Activated CD4-positive, alpha-beta T cell treated with anti-CD3 and anti-CD28 coated beads, Interleukin-2, amount 50 U/mL, for 48 hours (primary cell): ENCODE results near the gene SGSM2.

Experiments used
- DNase-seq, 2 experiments: peaks; one replicate each; pipeline ENCODE4 v3.0.0-alpha.2; 2020

The SGSM2 gene

DNA sequence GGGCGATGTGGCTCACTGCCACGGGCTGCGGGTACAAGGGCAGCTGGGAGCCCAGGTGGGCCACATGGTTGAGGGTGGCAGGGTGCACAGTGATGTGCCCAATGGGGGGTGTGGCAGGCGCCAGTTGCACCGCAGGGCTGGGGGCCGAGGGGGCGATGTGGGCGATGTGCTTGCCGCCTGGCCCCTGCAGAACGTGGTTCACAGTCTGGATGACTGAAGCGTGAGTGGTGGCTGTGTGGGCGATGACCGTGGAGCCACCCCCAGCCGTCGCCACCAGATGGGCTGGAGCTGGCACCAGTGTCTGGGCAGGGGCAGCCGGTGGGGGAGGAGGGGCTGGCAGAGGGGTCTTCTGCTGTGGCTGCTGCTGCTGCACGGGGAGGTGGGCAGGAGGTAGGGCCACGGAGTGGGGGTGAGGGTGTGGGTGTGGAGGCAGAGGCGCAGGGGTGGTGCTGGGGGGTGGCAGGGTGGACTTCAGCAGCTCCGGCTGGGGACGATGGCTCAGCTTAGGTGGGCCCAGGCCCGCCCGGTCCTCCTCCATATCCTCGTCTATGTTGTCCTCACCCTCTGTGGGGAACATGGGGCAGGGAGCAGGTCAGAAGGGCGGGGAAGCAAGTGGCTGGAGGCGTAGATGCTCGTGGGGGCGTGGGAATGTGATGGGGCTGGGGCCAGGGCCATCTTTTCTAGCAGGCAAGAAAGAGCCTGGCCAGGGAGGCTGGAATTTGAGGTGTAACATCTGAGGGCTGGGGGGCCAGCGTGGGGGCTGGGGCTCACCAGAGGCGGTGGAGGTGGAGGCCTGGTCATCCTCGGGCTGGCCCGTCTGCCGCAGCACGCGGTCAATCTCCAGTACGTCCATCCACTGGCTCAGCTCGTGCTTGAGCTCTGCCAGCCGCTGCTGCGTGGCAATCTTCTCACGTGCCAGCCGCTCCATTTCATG is 50.1 kb downstream of the SGSM2 start:
- DNase-seq: no peak

- DNase-seq: no peak
Observed at GRCh38 chr17:2388020-2388682, 50.9 kb downstream of the SGSM2 start.

DNA sequence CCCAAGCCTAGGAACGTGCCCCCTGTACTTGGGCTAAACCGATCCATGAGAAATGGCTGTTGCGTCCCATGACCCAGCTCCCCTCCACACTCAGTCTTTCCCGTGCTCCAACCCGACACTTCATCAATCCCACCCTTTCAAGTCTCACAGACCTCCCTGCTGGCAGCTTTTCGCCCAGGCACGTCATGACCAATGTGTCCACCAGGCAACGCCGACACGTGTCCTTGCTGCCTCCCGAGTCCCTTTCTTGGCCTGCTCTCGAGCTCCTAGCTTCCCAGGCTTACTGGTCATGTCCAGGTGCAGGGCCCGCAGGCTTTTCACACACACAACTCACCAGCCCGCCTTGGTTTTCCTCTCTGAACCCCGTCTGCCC is 51.4 kb downstream of the SGSM2 start:
- no peak for DNase-seq

GRCh38 chr17:2390199-2390836 is 53.0 kb downstream of the SGSM2 start:
- no peak for DNase-seq

DNA sequence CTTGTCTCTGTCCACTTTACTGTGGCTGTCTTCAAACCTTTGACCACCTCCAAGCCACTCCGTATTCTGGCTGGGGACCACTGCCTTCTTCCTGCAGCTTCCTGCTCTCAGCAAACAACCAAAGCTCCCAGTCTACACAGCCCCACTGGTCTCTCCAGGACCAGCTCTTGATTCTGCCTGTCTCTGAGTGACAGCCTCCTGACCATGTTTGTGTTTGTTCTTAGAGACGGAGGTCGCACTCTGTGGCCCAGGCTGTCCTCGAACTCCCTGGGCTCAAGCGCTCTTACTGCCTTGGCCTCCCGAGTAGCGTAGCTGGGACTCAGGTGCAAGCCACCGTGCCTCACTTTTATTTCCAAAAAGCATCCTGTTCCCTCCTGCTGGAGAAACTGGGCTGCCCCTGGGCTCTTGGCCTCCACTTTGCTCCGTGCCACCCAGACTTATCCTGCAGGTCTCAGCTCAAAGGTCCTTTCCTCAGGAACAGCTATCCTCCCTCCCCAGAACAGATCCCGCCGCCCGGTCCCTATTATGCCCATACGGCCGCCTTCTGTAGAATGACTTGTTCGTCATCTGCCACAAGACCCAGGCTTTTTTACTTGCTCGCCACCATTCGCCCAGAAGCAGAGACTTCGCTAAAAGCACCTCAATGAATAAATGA is 54.4 kb downstream of the SGSM2 start:
- DNase-seq: no peak

- DNase-seq: peak; percentile 98
Observed at GRCh38 chr17:2392252-2393173, 55.2 kb downstream of the SGSM2 start.

GRCh38 chr17:2393174-2393953 is 56.1 kb downstream of the SGSM2 start:
- peak; percentile 86 to 88 for DNase-seq

DNA sequence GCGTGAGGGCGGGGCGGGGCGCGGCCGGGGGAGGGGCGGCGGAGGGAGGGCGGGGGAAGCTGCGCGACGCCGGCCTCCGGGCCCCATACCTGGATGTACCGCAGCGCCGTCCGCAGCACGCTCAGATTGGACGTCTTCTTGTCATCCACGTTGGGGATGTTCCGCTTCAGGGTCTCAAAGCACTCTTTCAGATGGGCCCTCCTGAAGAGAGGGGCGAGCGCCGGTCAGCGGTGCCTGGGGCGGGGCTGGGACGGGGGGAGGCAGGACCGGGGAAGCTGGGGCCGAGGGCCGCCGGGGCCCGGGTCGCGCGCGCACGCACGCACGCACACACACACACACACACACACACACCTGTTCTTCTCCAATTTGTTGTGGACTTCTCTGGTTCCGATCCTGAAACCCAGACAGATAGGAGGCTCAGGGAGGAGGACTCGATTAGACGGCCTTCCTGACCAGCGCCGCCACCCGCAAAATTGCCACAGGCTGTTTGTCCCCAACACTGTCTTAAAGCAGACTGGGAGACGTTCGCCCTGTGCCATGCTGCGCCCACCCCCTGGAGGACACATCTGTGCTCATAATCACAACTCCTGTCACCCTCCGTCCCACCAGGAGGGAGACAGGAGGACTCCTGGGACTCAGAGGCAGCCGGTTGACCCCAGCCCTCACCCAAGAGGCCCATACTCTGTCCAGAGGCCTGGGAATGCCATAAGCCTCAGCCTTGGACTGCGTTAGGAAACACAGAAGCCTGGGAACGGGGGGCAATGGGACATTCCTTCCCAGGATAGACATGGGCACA is 56.9 kb downstream of the SGSM2 start:
- peak in 1 of 2 experiments; percentile 16 for DNase-seq

- no peak for DNase-seq
Observed at GRCh38 chr17:2394775-2395201, 57.5 kb downstream of the SGSM2 start.

- DNase-seq: no peak
Observed at GRCh38 chr17:2395258-2396181, 58.2 kb downstream of the SGSM2 start.

GRCh38 chr17:2396192-2396567 is 58.9 kb downstream of the SGSM2 start:
- DNase-seq: no peak

DNA sequence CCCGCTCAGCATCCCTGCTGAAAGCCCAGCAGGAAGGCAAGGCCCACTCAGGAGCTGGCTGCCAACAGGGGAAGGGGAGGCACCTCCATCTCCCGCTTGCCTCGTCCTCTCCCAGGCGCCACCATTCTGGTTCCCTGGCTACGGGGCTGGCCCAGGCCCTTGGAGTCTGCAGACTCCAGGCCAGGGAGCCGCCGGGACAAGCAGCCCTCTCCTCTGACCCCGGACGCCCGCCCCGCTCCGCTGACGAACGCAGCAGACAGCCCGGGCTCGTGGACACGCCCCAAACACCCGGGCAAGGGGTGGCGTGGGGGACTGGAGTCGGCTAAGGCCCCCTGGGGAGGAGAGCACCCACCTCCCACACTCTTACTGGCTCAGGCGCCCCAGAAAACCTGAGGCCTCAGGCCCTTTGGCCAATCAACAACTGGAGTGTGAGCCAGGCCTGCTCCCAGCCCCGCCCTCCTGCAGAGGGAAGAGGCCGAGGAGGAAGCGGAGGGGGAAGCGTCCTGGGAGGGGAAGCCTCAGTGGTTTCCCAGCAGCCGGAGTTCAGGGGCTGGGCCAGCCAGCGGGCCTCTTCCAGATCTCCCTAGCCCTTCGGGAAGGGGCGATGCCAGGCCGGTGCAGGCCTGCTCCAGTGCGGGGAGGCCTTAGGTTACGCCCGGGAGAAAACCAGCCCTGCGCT is 59.4 kb downstream of the SGSM2 start:
- peak; percentile 67 to 78 for DNase-seq

DNA sequence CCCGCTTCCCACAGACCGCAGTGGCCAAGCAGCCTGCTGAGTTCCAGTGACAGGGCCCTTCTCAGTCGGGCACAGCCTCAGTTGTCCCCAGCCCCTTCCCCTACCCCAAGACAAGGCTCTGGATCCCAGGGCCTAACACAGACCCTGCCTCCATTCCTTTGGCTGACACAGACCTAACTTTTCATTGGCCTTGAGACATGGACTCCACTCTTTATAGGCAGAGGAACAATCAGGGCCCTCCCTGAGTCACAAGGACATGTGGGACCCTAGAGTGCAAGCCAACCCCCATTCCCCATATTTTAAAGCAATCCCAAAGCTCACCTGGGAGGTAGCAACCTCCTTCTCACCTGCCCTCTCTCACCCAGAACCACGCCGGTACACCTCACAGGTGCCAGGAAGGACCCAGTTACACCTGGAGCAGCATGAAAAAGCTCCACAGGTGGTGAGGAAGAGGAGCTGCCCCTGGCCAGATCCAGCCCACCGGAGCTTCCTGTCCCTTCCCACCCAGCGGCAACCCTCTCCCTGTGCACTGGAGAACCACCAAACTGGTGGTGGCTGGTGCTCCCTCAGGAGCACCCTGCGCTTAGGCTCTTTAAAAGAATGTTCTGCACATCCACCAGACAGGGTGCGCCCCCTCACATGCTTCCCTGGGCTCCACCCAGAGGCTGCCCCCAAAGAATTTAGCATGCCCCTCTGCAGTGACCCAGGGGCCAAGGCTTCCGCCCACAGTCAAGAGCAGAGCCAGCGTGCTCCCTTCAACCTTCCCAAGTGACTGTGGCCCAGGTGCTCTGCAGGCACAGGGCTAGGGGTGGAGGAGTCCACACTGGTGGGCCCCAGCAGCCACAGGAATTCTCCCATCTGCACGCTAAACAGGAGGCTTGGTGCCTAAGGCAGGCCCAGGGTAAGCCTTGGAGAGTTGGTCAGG is 60.2 kb downstream of the SGSM2 start:
- DNase-seq: no peak

- DNase-seq: no peak
Observed at GRCh38 chr17:2398182-2398581, 60.9 kb downstream of the SGSM2 start.

- DNase-seq: peak; percentile 54 to 55
Observed at GRCh38 chr17:2398655-2399571, 61.6 kb downstream of the SGSM2 start.
